Keratinocyte (primary cell): ENCODE results near the gene WDR93. TPM values are rescaled to one million over a fixed set of nuclear protein-coding genes. Genes with fewer than 3 reads are reported as not detected.

Experiments used
- DNase-seq: peaks from one replicate; pipeline ENCODE4 v3.0.0-alpha.2; 2011; ENCODE audit warnings: low read depth, missing footprints, low spot score
- FAIRE-seq: peaks from 2 replicates; lab custom pipeline; 2011; peaks lifted over from hg19 to GRCh38; lab: Jason Lieb, UNC
- H2AFZ ChIP-seq: 2 replicates; pipeline ENCODE4 v1.6.0; 2012; ENCODE audit warnings: low read length, control low read depth, inconsistent platforms; ENCODE audit not compliant: control insufficient read depth
- H3K27ac ChIP-seq: 2 replicates; pipeline ENCODE4 v1.5.1; 2011; ENCODE audit warnings: low read length; ENCODE audit not compliant: control insufficient read depth, insufficient read depth
- H3K27me3 ChIP-seq: 3 replicates; pipeline ENCODE4 v1.6.0; 2011; ENCODE audit warnings: low read length; ENCODE audit not compliant: control insufficient read depth, insufficient read depth; ENCODE audit errors: extremely low read depth
- H3K36me3 ChIP-seq, 2 experiments: 2 replicates in 1 of 2; 3 replicates in 1 of 2; pipeline ENCODE4 v1.5.1; 2011; ENCODE audit warnings: low read length in 2 of 2, mild to moderate bottlenecking in 1 of 2; ENCODE audit not compliant: control insufficient read depth in 2 of 2, insufficient read depth in 2 of 2; ENCODE audit errors: extremely low read depth in 1 of 2
- H3K4me1 ChIP-seq: 3 replicates; pipeline ENCODE4 v1.5.1; 2011; ENCODE audit warnings: low read length; ENCODE audit not compliant: control insufficient read depth, insufficient read depth; ENCODE audit errors: extremely low read depth
- H3K4me2 ChIP-seq: 3 replicates; pipeline ENCODE4 v1.6.0; 2011; ENCODE audit warnings: low read depth, low read length; ENCODE audit not compliant: control insufficient read depth, insufficient read depth; ENCODE audit errors: extremely low read depth
- H3K4me3 ChIP-seq, 3 experiments: fragments of 200-600 bp in 1 of 3; sonication (generic) in 1 of 3; 2 replicates in 2 of 3; 3 replicates in 1 of 3; pipeline ENCODE4 v1.5.1; 2011 to 2016; ENCODE audit warnings: low read length in 3 of 3, mild to moderate bottlenecking in 3 of 3, control low read depth in 2 of 3, inconsistent platforms in 1 of 3, low read depth in 1 of 3, mixed read lengths in 1 of 3, mixed run types in 1 of 3, moderate library complexity in 1 of 3; ENCODE audit not compliant: control insufficient read depth in 2 of 3, insufficient read depth in 2 of 3; ENCODE audit errors: extremely low read depth in 1 of 3
- H3K79me2 ChIP-seq: 2 replicates; pipeline ENCODE4 v1.6.0; 2012; ENCODE audit warnings: low read length; ENCODE audit not compliant: control insufficient read depth, insufficient read depth
- H3K9ac ChIP-seq: 3 replicates; pipeline ENCODE4 v1.6.0; 2011; ENCODE audit warnings: low read length; ENCODE audit not compliant: control insufficient read depth, insufficient read depth; ENCODE audit errors: extremely low read depth
- H3K9me1 ChIP-seq: 3 replicates; pipeline ENCODE4 v1.6.0; 2011; ENCODE audit warnings: low read length; ENCODE audit not compliant: control insufficient read depth, insufficient read depth; ENCODE audit errors: extremely low read depth
- H3K9me3 ChIP-seq: 2 replicates; pipeline ENCODE4 v1.5.1; 2012; ENCODE audit warnings: low read depth, low read length; ENCODE audit not compliant: control insufficient read depth
- H4K20me1 ChIP-seq: 3 replicates; pipeline ENCODE4 v1.6.0; 2011; ENCODE audit warnings: low read length; ENCODE audit not compliant: control insufficient read depth, insufficient read depth; ENCODE audit errors: extremely low read depth
- EZH2 ChIP-seq: IDR thresholded peaks from one replicate; pipeline ENCODE4 v1.6.1; 2012; ENCODE audit warnings: inconsistent platforms, mild to moderate bottlenecking, low read length, moderate library complexity
- dilution Hi-C: fragments of 300-500 bp; cut with MboI; formaldehyde crosslinking; loops from one replicate; pipeline ENCODE4 v1.7.0; 2020; ENCODE audit warnings: low sequenced_read_pairs; ENCODE audit not compliant: extremely low pct_ligation_motif_present
- polyA plus RNA-seq, 5 experiments: library from polyadenylated mRNA; depleted of rRNA in 3 of 5; stranded (reverse) in 3 of 5; stranded (forward) in 1 of 5; unstranded in 1 of 5; fragments of >200 nt; gene quantifications; 1 replicate in 1 of 5; 2 replicates in 3 of 5; 3 replicates in 1 of 5; pipeline versions ENCODE4 v1.2.1 to v1.2.3, GENCODE V29; 2011 to 2012; ENCODE audit warnings: missing spikeins in 2 of 5, low read depth in 1 of 5, low replicate concordance in 1 of 5
- TF ChIP-seq, protein P1 (sequence below), 3 experiments: IDR thresholded peaks in 1 of 3; conservative IDR thresholded peaks in 1 of 3; optimal IDR thresholded peaks in 1 of 3; 2 replicates in 2 of 3; 3 replicates in 1 of 3; pipeline versions ENCODE3 to v1.5.1; 2011; ENCODE audit warnings: low read length in 3 of 3, mild to moderate bottlenecking in 3 of 3, moderate library complexity in 2 of 3, control low read depth in 1 of 3, inconsistent platforms in 1 of 3; ENCODE audit not compliant: insufficient read depth in 2 of 3; ENCODE audit errors: extremely low read depth in 1 of 3

The WDR93 gene
- polyA plus RNA-seq, 1 donor (not counting 4 experiments of a cell fraction or from before 2014, with no cell fraction given) = 0.05 TPM

DNA sequence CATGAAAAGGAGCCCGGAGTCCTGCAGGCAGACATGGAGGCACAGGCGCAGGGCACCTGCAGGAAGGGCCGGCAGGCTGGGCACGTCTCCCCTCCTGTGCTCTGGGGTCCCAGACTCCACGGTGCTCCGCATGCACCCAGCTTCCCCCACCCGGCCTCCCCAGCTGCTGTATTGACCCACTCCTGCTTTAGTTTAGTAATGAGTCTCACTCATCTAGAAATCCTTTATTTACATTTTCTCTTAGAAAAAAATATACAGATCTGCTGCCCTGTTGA lies 94.0 kb downstream of the WDR93 start:
- dilution Hi-C loops = no loop called here
- Histone ChIP-seq H3K4me2 (no peak overlapping the region), H3K27ac (no peak overlapping the region), H3K4me1 (peaks cover 31% of the 10 kb centered on the region), H2AFZ (no peak overlapping the region), H3K36me3 (no peaks in the 10 kb centered on the region), H3K79me2 (no peaks in the 10 kb centered on the region), H3K9ac (no peak overlapping the region), H4K20me1 (no peaks in the 10 kb centered on the region), H3K9me1 (peaks cover 2% of the 10 kb centered on the region), H3K27me3 (no peaks in the 10 kb centered on the region), H3K9me3 (no peaks in the 10 kb centered on the region), H3K4me3 (no peak overlapping the region)
- FAIRE-seq (no peak), DNase-seq (no peak)
- TF ChIP-seq, protein P1, sequence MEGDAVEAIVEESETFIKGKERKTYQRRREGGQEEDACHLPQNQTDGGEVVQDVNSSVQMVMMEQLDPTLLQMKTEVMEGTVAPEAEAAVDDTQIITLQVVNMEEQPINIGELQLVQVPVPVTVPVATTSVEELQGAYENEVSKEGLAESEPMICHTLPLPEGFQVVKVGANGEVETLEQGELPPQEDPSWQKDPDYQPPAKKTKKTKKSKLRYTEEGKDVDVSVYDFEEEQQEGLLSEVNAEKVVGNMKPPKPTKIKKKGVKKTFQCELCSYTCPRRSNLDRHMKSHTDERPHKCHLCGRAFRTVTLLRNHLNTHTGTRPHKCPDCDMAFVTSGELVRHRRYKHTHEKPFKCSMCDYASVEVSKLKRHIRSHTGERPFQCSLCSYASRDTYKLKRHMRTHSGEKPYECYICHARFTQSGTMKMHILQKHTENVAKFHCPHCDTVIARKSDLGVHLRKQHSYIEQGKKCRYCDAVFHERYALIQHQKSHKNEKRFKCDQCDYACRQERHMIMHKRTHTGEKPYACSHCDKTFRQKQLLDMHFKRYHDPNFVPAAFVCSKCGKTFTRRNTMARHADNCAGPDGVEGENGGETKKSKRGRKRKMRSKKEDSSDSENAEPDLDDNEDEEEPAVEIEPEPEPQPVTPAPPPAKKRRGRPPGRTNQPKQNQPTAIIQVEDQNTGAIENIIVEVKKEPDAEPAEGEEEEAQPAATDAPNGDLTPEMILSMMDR (optimal IDR thresholded peaks at IDR 0.05 in 1 of 3, IDR thresholded peaks at IDR 0.05 in 1 of 3, conservative IDR thresholded peaks at IDR 0.05 in 1 of 3; ENCODE audit: extremely low read depth in 1 of 3, insufficient read depth in 2 of 3, low read length in 3 of 3) = no peak
- no peak for TF ChIP-seq EZH2

DNA sequence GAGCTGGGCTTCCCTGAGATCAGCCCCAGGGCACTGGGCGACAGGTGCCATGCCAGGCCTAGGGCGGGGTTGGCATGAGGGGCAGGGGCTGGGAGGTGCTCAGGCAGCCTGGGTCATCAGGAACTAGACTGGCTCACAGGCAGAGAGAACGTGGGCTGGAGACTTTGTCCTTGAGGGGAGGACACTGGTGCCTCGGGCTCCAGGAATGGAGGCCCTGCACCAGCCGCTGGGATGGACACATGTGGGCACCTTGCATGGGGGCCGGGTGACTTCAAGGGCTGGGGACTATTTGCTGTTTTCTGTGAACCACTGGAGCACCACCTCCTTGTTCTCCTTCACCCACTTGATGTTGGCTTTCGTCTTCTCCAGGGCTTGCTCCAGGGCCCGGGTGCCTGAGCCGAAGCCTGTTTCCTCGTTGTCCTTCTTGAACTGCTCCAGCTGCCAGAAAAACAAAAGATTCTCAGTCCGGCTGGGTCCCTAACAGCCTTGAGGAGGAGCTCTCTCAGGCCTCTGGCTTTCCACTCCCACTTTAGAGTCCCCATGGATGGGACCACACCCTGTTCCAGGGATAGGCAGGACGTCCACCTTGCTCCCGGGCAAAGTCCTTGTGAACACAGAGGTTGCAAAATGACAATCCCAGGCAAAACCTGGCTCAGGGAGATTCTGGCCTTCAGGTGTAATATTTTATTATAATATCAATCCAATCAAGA lies 94.6 kb downstream of the WDR93 start:
- dilution Hi-C loops = no loop called here
- DNase-seq (no peak), FAIRE-seq (no peak)
- H3K9ac ChIP-seq = no peak overlapping the region
- no peak overlapping the region for H3K4me3 ChIP-seq
- no peaks in the 10 kb centered on the region for H3K36me3 ChIP-seq
- peaks cover 2% of the 10 kb centered on the region for H3K9me1 ChIP-seq
- H3K9me3 ChIP-seq = no peaks in the 10 kb centered on the region
- H3K4me2 ChIP-seq = no peak overlapping the region
- H3K27ac ChIP-seq = no peak overlapping the region
- no peaks in the 10 kb centered on the region for H3K79me2 ChIP-seq
- H3K27me3 ChIP-seq = no peaks in the 10 kb centered on the region
- H2AFZ ChIP-seq = peak overlapping the region; percentile 23
- no peaks in the 10 kb centered on the region for H4K20me1 ChIP-seq
- TF ChIP-seq, protein P1 (optimal IDR thresholded peaks at IDR 0.05 in 1 of 3, IDR thresholded peaks at IDR 0.05 in 1 of 3, conservative IDR thresholded peaks at IDR 0.05 in 1 of 3; ENCODE audit: extremely low read depth in 1 of 3, insufficient read depth in 2 of 3, low read length in 3 of 3) = no peak
- TF ChIP-seq EZH2 = no peak
- peaks cover 28% of the 10 kb centered on the region for H3K4me1 ChIP-seq
